Measurements from ENCODE around the gene PPP1R9B.

PPP1R9B gene

DNA sequence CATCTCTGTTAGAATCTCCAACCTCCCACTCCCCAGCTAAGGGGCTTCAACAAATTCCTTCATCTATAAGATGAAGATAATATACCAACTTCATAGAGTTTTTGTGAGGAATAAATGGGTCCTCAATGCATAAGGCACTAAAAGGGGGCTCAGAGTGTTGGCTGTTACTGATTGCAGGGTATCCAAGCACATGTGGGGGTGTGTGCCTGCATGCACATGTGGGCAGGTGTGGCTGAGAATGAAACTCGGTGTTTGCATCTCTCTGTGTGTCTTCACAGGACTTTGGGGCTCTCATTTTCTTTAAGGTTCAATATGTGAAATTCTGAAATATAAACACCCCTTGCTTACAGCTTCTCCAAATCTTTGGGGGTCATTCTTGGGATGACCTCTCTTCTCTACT, 4.1 kb upstream of the PPP1R9B start:
- DNase-seq: no peak

GRCh38 chr17:50153650-50154575, 3.4 kb upstream of the PPP1R9B start:
- DNase-seq: no peak

DNA sequence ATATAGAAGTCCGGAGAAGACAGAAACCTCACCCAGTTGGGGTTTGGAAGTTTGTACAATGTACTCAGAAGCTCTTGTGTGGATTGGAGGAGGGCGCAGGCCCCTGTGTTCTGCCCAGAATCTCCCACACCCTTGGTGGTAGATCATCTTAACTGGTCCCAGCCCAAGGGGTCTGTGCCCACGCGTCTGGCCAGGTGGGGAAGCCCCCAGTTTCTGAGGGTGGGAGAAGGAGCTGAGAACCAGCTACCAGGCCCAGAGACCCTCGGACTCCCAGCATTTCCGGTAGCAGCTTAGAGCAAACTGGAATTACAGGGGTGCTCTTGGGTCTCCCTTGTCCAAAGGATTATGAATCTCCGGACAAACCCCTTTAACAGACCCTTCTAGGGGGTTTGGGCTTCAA, 2.3 kb upstream of the PPP1R9B start:
- DNase-seq: no peak

GRCh38 chr17:50151937-50152547, 1.6 kb upstream of the PPP1R9B start:
- DNase-seq: peak; percentile 72

- DNase-seq: peak; percentile 92
Measured at GRCh38 chr17:50151041-50151936, 812 bp upstream of the PPP1R9B start.

DNA sequence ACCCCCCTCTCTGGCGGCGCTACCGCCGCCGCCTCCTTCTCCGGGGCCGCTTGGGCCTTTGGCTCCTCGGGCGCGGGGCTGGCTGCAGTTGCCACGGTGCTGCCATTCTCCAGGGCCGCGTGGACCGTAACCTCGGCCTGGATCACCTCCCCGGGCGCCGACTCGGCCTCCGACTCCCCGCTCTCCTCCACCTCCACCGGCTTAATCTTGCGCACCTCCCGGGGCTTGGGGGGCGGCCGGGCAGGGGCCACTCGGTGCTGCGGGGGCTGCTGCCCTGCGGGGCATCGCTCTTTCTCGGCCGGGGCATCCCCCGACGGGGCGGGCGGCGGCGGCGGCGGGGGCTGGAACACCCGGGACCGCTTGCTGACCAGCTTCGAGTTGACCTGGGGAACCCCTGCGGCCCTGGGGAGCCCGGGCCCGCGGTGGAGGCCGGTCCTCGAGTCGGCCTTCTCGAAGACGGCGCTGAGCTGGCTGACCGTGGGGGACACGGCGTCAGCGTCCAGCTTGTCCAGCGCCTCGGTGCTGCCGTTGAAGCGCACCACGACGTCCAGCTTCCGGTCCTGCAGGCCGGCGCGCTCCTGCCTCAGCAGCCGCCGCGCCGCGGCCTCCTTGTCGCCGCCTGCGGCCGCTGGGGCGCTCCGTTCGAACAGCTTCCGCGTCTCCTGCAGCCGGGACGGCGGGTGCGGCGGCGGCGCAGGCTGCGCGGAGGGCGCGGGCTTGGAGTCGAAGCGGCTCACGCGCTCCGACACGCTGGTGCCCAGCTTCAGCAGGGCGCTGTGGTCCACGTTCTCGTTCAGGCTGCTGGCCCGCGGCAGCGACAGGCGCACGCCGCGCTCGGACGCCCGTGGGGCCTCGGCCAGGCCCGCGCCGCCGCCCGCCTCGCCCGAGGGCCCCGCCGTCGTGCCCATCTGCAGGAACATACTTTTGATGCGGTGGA, 792 bp downstream of the PPP1R9B start:
- peak; percentile 65 for DNase-seq

DNA sequence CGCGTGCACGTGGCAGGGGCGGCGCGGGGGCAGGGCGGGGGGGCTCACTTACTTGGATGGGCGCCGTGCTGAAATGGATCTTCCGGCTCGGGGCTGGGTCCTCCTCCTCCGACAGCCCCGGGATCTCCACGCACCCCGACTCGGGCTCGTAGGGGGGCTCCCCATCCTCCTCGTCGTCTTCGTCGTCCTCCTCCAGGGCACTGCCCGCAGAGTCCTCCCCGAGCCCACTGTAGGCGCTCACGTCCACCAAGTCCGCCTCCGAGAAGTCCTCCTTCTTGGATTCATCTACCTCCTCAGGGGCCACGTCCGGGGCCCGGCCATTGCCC, 1.4 kb downstream of the PPP1R9B start:
- DNase-seq: no peak

GRCh38 chr17:50148226-50149090, 2.0 kb downstream of the PPP1R9B start:
- DNase-seq: peak; percentile 87

- DNase-seq: no peak
Measured at GRCh38 chr17:50147841-50148225, 2.6 kb downstream of the PPP1R9B start.

GRCh38 chr17:50146927-50147665, 3.4 kb downstream of the PPP1R9B start:
- DNase-seq: no peak

- DNase-seq: no peak
Measured at GRCh38 chr17:50146230-50146926, 4.1 kb downstream of the PPP1R9B start.

DNA sequence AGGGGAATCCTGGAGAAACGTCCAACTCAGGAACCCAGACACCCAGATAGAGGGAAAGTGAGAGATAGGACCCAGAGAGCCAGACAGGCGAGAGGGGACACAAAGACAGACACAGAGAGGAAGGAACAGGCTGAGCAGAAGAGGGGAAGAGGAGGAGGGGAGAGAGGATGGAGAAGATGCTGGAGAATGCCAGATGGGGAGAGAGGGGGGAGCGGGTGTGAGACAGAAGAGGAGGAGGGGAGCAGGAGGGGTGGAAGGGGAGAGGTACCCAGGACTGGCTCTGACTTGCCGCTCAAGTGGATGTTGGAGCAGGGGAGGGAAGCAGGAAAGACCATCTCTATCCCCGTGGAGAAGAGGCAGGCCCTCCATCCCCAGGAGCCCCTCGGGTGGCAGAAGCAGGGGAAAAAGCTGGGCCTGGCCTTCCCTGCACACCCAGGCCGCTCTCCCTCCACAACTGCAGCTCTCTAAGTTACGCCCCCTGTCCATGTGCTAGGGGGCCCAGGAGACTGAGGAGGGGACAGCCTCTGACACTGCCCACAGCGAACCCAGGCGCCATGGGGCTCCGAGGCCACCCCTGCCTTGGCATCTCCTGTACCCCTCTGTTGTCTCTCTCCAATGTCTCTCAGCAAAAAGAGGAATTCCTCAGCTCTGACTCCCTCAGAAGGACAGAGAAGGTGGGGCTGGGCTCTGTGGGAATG, 4.8 kb downstream of the PPP1R9B start:
- DNase-seq: no peak

DNA sequence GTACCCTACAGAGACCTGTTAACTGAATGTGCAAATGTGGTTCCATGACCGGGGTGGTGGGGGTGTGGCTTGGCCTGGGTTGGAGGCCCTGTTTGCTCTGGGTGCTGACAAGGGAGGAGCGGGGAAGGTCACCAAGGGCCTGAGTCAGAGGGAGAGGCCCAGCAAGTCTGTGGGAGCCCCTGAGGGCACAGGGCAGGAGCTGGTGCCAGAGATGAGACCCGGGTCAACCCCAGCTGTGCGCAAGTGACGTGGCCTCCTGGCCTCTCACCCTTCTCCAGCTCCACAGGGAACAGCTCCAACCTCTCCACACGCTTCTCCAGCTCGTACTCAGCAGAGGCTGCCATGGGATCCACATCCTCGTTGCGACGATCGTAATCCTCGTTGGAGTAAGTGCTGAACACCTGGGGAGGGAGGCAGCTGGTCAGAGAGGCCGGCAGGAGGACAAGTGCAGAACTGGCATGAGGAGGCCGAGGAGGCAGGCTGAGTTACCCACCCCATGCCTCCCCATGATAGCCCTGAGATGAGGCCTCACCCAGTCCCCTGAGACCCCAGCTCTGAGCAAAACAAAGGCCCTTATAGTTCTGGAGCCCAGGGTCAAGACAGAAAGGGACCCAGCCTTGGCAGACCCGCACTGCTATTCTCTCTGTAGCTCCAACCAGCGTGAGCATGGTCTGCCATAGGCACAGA, 5.5 kb downstream of the PPP1R9B start:
- DNase-seq: peak; percentile 57

DNA sequence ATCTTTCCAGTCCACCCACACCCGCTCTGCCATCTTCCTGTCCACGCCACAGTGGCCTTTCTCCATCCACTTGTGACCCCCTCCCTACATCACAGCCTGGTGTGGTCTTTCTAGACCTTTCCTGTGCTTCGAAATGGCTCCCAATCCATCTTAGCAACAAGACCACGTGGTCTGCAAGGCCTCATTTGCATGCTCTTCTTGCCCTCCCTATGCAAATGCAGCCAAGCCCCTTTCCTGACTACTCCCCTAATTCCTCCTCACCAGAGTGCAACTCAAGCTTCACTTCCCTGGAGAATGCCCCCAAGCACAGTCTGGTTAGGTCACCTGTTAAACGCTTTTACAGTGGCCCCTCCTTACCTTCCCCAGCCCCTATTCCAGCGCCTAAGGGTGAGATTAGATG, 6.1 kb downstream of the PPP1R9B start:
- DNase-seq: no peak

DNA sequence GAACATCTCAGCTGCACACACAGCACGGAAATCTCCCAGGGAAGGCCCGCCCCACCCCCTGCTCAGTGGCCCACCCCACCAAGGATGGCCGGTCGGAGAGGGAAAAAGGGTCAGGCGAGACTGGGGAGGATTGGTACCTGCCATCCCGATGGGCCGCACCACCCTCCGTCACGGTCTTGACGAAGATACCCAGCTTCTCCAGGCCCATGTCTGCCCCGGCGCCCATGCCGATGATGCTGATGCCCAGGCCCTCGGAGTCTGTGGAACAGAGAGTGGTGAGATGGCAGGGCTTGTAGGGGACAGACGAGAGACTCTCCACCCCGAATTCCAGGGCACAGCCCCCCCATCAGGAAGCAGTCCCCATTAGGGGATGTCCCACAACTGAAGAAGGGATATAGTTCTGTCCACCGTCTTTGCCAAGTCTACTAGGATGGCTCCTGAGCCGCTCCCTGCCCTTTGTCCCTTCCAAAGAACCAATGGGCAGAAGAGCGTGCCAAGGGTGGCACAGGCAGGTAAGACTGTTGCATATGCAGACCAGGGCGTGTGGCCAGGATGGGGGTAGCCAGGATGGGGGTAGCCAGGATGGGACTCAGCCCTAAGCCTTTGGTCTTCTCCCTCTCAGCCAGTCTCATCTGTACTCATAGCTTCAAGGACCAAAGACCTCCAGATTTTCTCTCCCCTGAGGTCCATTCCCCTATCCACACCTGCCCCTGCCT, 6.9 kb downstream of the PPP1R9B start:
- no peak for DNase-seq

DNA sequence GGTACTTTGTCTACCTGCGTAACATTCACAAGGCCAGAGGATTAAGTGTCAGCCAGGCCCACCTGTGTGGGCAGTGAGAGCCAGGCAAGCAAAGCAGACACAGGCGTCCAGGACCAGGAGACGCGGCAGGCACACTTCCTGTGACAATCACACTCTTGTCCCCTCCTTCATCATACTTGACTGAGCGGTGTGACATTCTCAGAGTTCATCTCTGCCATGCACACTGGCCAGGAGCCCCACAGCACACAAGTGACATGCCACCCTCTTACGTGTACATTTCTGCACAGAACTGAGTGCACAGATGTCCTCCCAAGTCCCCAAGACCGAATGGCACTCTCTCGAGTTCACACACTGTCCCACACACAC, 8.7 kb downstream of the PPP1R9B start:
- DNase-seq: no peak

DNA sequence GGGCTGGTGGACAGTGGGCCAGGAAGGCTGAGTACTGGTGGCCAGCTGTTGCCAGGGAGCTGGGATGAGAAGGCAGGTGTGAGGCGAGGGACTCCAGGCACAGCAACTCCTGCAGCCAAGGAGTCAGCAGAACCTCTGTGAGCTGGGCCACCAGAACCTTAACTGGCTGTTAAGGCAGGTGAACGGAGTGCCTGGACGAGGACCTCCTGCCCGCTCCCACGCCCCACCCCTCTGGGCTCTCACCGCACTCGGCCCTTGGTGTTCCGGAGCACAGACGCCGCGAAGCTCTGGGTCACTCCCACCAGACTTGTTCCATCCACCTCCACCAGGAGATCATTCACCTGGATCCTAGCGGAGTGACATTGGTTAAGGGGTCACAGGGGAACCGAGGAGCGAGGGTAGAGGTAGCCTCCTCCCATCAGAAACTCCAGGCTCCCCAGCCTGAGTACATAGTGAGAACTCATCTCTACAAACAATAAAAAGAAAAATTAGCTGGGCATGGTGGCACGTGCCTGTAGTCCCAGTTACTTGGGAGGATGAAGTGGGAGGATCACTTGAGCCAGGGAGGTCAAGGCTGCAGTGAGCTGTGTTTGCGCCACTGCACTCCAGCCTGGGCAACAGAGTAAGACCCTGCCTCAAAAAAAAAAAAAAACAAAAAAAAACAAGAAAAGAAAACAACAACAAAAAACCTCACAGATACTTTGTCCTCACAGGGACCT, 9.3 kb downstream of the PPP1R9B start:
- DNase-seq: no peak
